Panc1 (cell line): ENCODE measurements around the gene JAZF1. TPM values are rescaled to one million over a fixed set of nuclear protein-coding genes. Genes with fewer than 3 reads are reported as not detected.
"Not testable (repeated sequence)": the region's sequence is repeated elsewhere in the genome, so short reads cannot be mapped to it uniquely, and the experiment has no call there.

Source experiments
- ATAC-seq: fragments of 200-7000 bp; cut with Tn5 transposase; 2 replicates; pipeline ENCODE4 v1.9.1; 2020; ENCODE audit warnings: mild to moderate bottlenecking, moderate library complexity
- BruUV-seq: library from RNA; stranded (reverse); fragments of 400-500 nt; replicated peaks from 2 replicates; lab custom pipeline; 2021; lab: Mats Ljungman, UMichigan
- CTCF ChIA-PET: fragments of 300-600 bp; sonication (Branson Sonifier 250); formaldehyde crosslinking; loops from one replicate; lab custom pipeline; 2022; ENCODE audit warnings: antibody characterized with exemption; lab: Charles Lee
- POLR2A ChIA-PET: fragments of 300-600 bp; sonication (Branson Sonifier 250); formaldehyde crosslinking; loops from one replicate; lab custom pipeline; 2022; ENCODE audit warnings: antibody characterized with exemption; lab: Charles Lee
- DNase-seq: peaks from one replicate; pipeline ENCODE4 v3.0.0-alpha.2; 2010; ENCODE audit warnings: low read depth, low spot score
- H3K27ac ChIP-seq: 2 replicates; pipeline ENCODE4 v1.5.1; 2011; ENCODE audit warnings: mild to moderate bottlenecking, low read length, inconsistent platforms
- H3K27me3 ChIP-seq: fragments of 200-500 bp; sonication (Bioruptor generic); 2 replicates; pipeline ENCODE4 v1.6.0; 2014; ENCODE audit warnings: low read length, inconsistent platforms; ENCODE audit not compliant: control insufficient read depth, insufficient read depth
- H3K36me3 ChIP-seq: fragments of 200-500 bp; sonication (Bioruptor generic); 2 replicates; pipeline ENCODE4 v1.5.1; 2014; ENCODE audit warnings: inconsistent platforms, mild to moderate bottlenecking, low read length, moderate library complexity; ENCODE audit not compliant: control insufficient read depth, insufficient read depth
- H3K4me1 ChIP-seq: 2 replicates; pipeline ENCODE4 v1.5.1; 2011; ENCODE audit warnings: inconsistent platforms, mild to moderate bottlenecking, low read length, moderate library complexity; ENCODE audit not compliant: control insufficient read depth, insufficient read depth
- H3K4me3 ChIP-seq, 2 experiments: 2 replicates each; pipeline ENCODE4 v1.5.1; 2011 to 2012; ENCODE audit warnings: low read depth in 2 of 2, low read length in 2 of 2, mild to moderate bottlenecking in 2 of 2, inconsistent platforms in 1 of 2, moderate library complexity in 1 of 2
- H3K9me3 ChIP-seq: fragments of 200-500 bp; sonication (Bioruptor generic); 2 replicates; pipeline ENCODE4 v1.5.1; 2014; ENCODE audit warnings: low read depth, mild to moderate bottlenecking, inconsistent platforms, low read length, moderate library complexity; ENCODE audit not compliant: control insufficient read depth, insufficient read depth
- POLR2AphosphoS5 ChIP-seq: IDR thresholded peaks from 2 replicates; pipeline ENCODE4 v1.6.1; 2012; ENCODE audit warnings: mild to moderate bottlenecking, low read depth, low read length, moderate library complexity
- REST ChIP-seq, 2 experiments: IDR thresholded peaks; 2 replicates each; pipeline ENCODE4 v1.6.1; 2011 to 2012; ENCODE audit warnings: low read depth in 2 of 2, control low read depth in 1 of 2, low read length in 1 of 2, mild to moderate bottlenecking in 1 of 2, moderate library complexity in 1 of 2; ENCODE audit not compliant: insufficient read depth in 1 of 2
- SIN3A ChIP-seq: IDR thresholded peaks from 2 replicates; pipeline ENCODE4 v1.6.1; 2012; ENCODE audit warnings: low read depth, mild to moderate bottlenecking, low read length, moderate library complexity, borderline replicate concordance; ENCODE audit not compliant: insufficient read depth
- TCF7L2 ChIP-seq: IDR thresholded peaks from 2 replicates; pipeline ENCODE4 v1.6.1; 2011; ENCODE audit warnings: mild to moderate bottlenecking, low read depth, low read length, inconsistent platforms
- in situ Hi-C: cut with HindIII; loops from 2 replicates; pipeline ENCODE4 v1.10.0; 2016; ENCODE audit warnings: low sequenced_read_pairs, low pct_unique_long_range_greater_than_20kb
- intact Hi-C: fragments of 100-400 bp; cut with micrococcal nuclease; formaldehyde crosslinking; loops from one replicate; pipeline ENCODE4 v1.10.0; 2022; ENCODE audit not compliant: unreplicated experiment
- total RNA-seq: library from RNA; stranded (reverse); gene quantifications from one replicate; pipeline ENCODE4 v1.2.1, GENCODE V29; 2021; ENCODE audit not compliant: unreplicated experiment
- TF ChIP-seq, protein P1 (sequence below): fragments of 450-650 bp; IDR thresholded peaks from 2 replicates; pipeline ENCODE4 v1.5.1; 2017; ENCODE audit warnings: mild to moderate bottlenecking

The JAZF1 gene
- total RNA-seq, 1 experiment from 2014 or later, result 8.8 TPM

GRCh38 chr7:27923642-27923980, 257.0 kb downstream of the JAZF1 start:
- peaks cover 15% of the 10 kb centered on the region; the same call in 1 of the 2 replicates for H3K4me1 ChIP-seq
- ChIA-PET CTCF (no interaction called here), POLR2A (no interaction called here)
- no peaks in the 10 kb centered on the region for H3K9me3 ChIP-seq
- BruUV-seq, result no TSS peak
- no peak for TF ChIP-seq TCF7L2
- no peak for TF ChIP-seq SIN3A
- no peak for TF ChIP-seq POLR2AphosphoS5
- TF ChIP-seq, protein P1, sequence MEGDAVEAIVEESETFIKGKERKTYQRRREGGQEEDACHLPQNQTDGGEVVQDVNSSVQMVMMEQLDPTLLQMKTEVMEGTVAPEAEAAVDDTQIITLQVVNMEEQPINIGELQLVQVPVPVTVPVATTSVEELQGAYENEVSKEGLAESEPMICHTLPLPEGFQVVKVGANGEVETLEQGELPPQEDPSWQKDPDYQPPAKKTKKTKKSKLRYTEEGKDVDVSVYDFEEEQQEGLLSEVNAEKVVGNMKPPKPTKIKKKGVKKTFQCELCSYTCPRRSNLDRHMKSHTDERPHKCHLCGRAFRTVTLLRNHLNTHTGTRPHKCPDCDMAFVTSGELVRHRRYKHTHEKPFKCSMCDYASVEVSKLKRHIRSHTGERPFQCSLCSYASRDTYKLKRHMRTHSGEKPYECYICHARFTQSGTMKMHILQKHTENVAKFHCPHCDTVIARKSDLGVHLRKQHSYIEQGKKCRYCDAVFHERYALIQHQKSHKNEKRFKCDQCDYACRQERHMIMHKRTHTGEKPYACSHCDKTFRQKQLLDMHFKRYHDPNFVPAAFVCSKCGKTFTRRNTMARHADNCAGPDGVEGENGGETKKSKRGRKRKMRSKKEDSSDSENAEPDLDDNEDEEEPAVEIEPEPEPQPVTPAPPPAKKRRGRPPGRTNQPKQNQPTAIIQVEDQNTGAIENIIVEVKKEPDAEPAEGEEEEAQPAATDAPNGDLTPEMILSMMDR, result no peak
- no peak for TF ChIP-seq REST (IDR thresholded peaks at IDR 0.05; ENCODE audit: insufficient read depth in 1 of 2, low read depth in 2 of 2, low read length in 1 of 2)
- no peak for ATAC-seq
- no peak overlapping the region for H3K4me3 ChIP-seq
- DNase-seq, result no peak
- H3K27ac ChIP-seq, result no peak overlapping the region
- H3K27me3 ChIP-seq, result no peaks in the 10 kb centered on the region
- no peaks in the 10 kb centered on the region for H3K36me3 ChIP-seq
- in situ Hi-C loops (no loop called here), intact Hi-C loops (loop anchor here (10.0 kb wide), 1 partner anchor 171 kb away; no protein-coding TSS in a partner anchor)

- H3K36me3 ChIP-seq, result no peaks in the 10 kb centered on the region
- intact Hi-C loops (loop anchor here (10.0 kb wide), 1 partner anchor 172 kb away; no protein-coding TSS in a partner anchor), in situ Hi-C loops (no loop called here)
- no peaks in the 10 kb centered on the region for H3K9me3 ChIP-seq
- ChIA-PET POLR2A (no interaction called here), CTCF (no interaction called here)
- no peak overlapping the region for H3K4me3 ChIP-seq
- ATAC-seq (no peak), DNase-seq (no peak)
- TF ChIP-seq REST (IDR thresholded peaks at IDR 0.05; ENCODE audit: insufficient read depth in 1 of 2, low read depth in 2 of 2, low read length in 1 of 2) (no peak), POLR2AphosphoS5 (no peak), SIN3A (no peak), TCF7L2 (no peak)
- TF ChIP-seq, protein P1, result no peak
- no peaks in the 10 kb centered on the region for H3K27me3 ChIP-seq
- no TSS peak for BruUV-seq
- peaks cover 15% of the 10 kb centered on the region; the same call in 1 of the 2 replicates for H3K4me1 ChIP-seq
- H3K27ac ChIP-seq, result no peak overlapping the region; the same call in 1 of the 2 replicates
Observed at GRCh38 chr7:27922907-27923641, 257.5 kb downstream of the JAZF1 start.

DNA sequence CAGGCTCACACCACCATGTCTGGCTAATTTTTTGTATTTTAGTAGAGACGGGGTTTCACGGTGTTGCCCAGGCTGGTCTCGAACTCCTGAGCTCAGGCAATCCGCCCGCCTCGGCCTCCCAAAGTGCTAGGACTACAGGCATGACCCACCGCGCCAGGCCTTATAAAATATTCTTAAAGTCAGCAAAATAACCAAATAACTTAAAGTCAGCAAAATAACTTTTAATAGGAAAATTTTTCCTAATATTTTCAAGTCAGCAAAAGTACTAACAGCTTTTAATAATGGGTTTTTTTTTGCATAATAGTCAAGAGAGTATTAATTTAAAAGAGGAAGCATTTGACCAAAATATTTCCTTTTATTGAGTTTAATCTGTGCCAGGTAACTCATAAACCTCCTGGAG, 258.2 kb downstream of the JAZF1 start:
- POLR2A ChIA-PET, result interaction anchor here (0.6 kb wide), 1 partner anchor 57 kb away, joined by 3 read pairs; no protein-coding TSS in a partner anchor
- BruUV-seq, H3K9me3 ChIP-seq, ATAC-seq, H3K36me3 ChIP-seq, H3K27me3 ChIP-seq, in situ Hi-C loops, H3K27ac ChIP-seq, CTCF ChIA-PET, DNase-seq, H3K4me3 ChIP-seq: not testable (repeated sequence)
- intact Hi-C loops, result loop anchor here (10.0 kb wide), 1 partner anchor 172 kb away; no protein-coding TSS in a partner anchor
- H3K4me1 ChIP-seq, result peaks cover 18% of the 10 kb centered on the region; the same call in 1 of the 2 replicates
